ENCODE measurements around the gene NTM.

DNA sequence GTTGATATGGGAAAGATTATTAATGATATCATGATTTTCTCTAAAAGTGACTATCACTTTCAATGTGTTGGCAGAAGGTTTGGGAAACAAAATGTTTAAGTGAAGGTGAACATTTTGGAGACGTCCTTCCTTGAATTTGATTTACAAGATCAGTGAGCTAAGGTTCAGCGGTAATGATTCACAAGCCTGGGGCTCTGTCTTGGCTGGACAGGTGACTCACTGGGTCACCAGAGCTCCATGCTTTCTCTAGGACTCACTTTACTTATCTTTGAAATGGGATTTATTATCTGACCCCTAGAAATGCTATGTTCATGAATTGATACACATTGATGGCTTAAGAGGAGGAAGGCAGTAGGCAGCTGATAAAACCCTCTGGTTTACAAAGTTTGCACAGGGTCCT is 437.5 kb downstream of the NTM start:
- TF ChIP-seq, protein P1, sequence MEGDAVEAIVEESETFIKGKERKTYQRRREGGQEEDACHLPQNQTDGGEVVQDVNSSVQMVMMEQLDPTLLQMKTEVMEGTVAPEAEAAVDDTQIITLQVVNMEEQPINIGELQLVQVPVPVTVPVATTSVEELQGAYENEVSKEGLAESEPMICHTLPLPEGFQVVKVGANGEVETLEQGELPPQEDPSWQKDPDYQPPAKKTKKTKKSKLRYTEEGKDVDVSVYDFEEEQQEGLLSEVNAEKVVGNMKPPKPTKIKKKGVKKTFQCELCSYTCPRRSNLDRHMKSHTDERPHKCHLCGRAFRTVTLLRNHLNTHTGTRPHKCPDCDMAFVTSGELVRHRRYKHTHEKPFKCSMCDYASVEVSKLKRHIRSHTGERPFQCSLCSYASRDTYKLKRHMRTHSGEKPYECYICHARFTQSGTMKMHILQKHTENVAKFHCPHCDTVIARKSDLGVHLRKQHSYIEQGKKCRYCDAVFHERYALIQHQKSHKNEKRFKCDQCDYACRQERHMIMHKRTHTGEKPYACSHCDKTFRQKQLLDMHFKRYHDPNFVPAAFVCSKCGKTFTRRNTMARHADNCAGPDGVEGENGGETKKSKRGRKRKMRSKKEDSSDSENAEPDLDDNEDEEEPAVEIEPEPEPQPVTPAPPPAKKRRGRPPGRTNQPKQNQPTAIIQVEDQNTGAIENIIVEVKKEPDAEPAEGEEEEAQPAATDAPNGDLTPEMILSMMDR (IDR thresholded peaks at IDR 0.05), result no peak
- TF ChIP-seq POLR2A (IDR thresholded peaks at IDR 0.05), result no peak

Data from esophagus squamous epithelium (tissue), 4 donors.